ENCODE results near the gene MIB1.

DNA sequence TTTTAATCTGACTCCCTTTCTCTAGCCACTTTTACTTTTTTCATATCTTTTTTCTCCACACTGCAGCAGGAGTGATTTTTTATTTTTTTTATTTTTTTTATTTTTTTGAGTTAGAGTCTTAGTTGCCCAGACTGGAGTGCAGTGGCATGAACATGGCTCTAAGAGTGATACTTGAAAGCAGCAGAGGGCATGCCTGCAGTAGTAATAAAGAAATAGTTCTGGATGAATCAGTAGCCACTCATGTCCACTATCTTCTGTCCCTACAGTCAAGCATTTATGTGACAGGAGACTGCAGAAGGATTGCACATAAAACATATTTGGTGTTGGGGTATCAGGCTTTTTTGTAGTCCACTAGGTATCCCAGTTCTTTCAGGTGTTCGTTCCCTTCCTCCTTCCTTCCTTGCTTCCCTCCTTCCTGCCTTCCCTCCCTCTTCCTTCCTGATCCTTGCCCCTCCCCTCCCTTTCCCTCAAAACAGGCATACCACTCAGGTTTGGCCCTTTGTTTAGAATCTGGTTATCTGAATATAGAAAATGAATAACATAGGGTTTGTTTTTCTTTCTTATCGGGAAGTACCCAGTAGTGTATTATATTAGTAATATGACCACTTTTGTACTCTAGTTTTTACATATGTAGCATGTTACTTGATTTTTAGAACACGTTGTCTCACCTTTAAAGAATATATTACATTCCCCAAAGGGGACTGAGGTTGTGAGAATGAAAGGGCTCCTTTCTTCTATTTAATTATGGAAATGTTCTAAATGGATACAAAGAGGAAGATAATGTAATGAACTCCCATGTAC is 23.5 kb downstream of the MIB1 start:
- TF ChIP-seq POLR2A (IDR thresholded peaks at IDR 0.05) (no peak), POLR2AphosphoS5 (IDR thresholded peaks at IDR 0.05) (no peak)

Measured in breast epithelium (tissue), 3 donors.